HG02938 (cell line): Measurements from ENCODE around the gene CACHD1.

Experiments
- ATAC-seq: cut with Tn5 transposase; IDR thresholded peaks from one replicate; pipeline ENCODE4 v1.9.1; 2021; ENCODE audit warnings: mild to moderate bottlenecking, moderate library complexity; ENCODE audit not compliant: unreplicated experiment

CACHD1 gene

GRCh38 chr1:64469977-64470664, at the start of gene CACHD1:
Gene CACHD1, plus strand, starts transcription at chr1:64470129. Its CDS starts 616 bp downstream, at chr1:64470745.
- ATAC-seq: peak; percentile 58

- ATAC-seq: no peak
Measured at GRCh38 chr1:64421377-64421776, 48.6 kb upstream of the CACHD1 start.

GRCh38 chr1:64423526-64423925, 46.4 kb upstream of the CACHD1 start:
- no peak for ATAC-seq

- ATAC-seq: no peak
Measured at GRCh38 chr1:64424412-64424811, 45.5 kb upstream of the CACHD1 start.

- no peak for ATAC-seq
Measured at GRCh38 chr1:64425521-64425920, 44.4 kb upstream of the CACHD1 start.

- no peak for ATAC-seq
Measured at GRCh38 chr1:64426681-64427080, 43.2 kb upstream of the CACHD1 start.

GRCh38 chr1:64427879-64428278, 42.0 kb upstream of the CACHD1 start:
- ATAC-seq: no peak

GRCh38 chr1:64433308-64433707, 36.6 kb upstream of the CACHD1 start:
- ATAC-seq: no peak

GRCh38 chr1:64433747-64434146, 36.2 kb upstream of the CACHD1 start:
- no peak for ATAC-seq

- no peak for ATAC-seq
Measured at GRCh38 chr1:64435000-64435399, 34.9 kb upstream of the CACHD1 start.

- no peak for ATAC-seq
Measured at GRCh38 chr1:64437453-64437852, 32.5 kb upstream of the CACHD1 start.

- no peak for ATAC-seq
Measured at GRCh38 chr1:64440183-64440826, 29.6 kb upstream of the CACHD1 start.

- ATAC-seq: no peak
Measured at GRCh38 chr1:64451440-64451839, 18.5 kb upstream of the CACHD1 start.

- ATAC-seq: no peak
Measured at GRCh38 chr1:64453688-64454087, 16.2 kb upstream of the CACHD1 start.

GRCh38 chr1:64458915-64459314, 11.0 kb upstream of the CACHD1 start:
- no peak for ATAC-seq

GRCh38 chr1:64459743-64460142, 10.2 kb upstream of the CACHD1 start:
- no peak for ATAC-seq

GRCh38 chr1:64466033-64466432, 3.9 kb upstream of the CACHD1 start:
- no peak for ATAC-seq

- ATAC-seq: peak; percentile 1
Measured at GRCh38 chr1:64469116-64469976, 583 bp upstream of the CACHD1 start.

- peak; percentile 10 for ATAC-seq
Measured at GRCh38 chr1:64470665-64471217, 812 bp downstream of the CACHD1 start.

GRCh38 chr1:64471218-64472039, 1.5 kb downstream of the CACHD1 start:
- no peak for ATAC-seq

- no peak for ATAC-seq
Measured at GRCh38 chr1:64472040-64472376, 2.1 kb downstream of the CACHD1 start.
